Left lobe of liver (tissue), 2 donors: ENCODE results near the gene TMEM52B. TPM values are rescaled to one million over a fixed set of nuclear protein-coding genes. Genes with fewer than 3 reads are reported as not detected.
A peak's percentile ranks its signal among the peaks of the same experiment; 100 is the strongest.
"Not testable (repeated sequence)": the region's sequence is repeated elsewhere in the genome, so short reads cannot be mapped to it uniquely, and the experiment has no call there.

Experiments
- ATAC-seq: fragments of 200-7000 bp; cut with Tn5 transposase; one replicate; pipeline ENCODE4 v1.9.1; 2020; ENCODE audit warnings: mild to moderate bottlenecking, moderate library complexity
- DNase-seq: peaks from one replicate; pipeline ENCODE4 v3.0.0-alpha.2; 2020; ENCODE audit warnings: low spot score
- total RNA-seq: library from RNA; stranded (reverse); gene quantifications from one replicate; pipeline ENCODE4 v1.2.1, GENCODE V29; 2021
- donor health status: DM: no; HTN: no; CAD: no; lungs with moderate emphysema.
- donor health status: DM: no; HTN: yes; CAD: no.

TMEM52B gene
- total RNA-seq, 1 donor from 2014 or later: not detected

DNA sequence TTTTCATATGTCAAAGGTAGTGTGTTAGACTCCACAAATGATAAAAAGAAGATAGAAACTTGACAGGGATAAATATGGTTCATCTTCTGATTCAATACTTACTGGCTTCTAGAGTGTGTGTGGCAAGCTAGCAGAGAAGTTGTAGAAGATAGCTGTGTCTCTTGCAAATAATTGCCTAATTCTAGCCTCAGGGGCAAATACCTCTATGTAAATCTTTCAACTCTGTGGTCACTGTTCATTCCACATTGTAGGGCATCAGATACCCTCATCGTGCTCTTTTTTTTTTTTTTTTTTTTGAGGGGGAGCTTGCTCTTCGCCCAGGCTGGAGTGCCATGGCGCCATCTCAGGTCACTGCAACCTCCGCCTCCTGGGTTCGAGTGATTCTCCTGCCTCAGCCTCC, 8.6 kb upstream of the TMEM52B start:
- ATAC-seq (no peak), DNase-seq (no peak)

DNA sequence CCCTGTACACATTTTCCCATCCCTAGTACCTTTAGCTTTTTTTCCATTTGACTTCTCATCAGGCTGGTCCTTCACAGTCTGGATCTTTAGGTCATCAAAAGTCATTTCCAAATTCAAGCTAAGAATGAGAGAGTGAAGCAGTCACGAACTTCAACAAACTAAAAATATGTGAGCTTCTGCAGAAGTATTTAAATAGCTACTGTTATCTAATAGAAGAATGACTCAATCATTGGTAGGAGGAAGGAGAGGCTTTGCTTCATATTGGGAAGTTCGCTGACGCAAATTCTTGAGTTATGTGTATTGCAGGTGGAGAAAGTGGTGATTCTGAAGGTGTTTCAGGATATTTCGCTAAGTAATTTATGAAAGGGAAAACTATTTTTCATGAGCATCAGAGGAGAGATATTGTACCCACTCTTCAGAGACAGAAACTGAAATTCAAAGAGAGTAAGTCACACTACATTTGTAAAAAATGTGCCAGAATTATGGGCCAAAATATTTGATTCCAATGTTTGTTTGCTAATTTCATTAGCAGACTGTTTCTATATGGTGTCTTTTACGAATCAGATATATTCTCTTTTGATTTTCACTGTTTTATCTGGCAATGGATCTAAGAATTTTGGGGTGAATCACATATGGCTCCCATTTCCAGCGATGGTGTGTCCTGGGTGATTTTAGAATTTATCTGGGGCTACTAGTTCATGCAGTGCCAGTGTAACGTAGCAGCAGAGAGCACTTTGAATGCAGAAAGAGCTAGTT, 6.7 kb upstream of the TMEM52B start, which contains the start of gene OLR1:
Gene OLR1 (minus strand): TSS at position 160 of the 756 bp plus-strand sequence. CDS start 55 bp downstream, at position 105.
- DNase-seq: no peak
- ATAC-seq: no peak

DNA sequence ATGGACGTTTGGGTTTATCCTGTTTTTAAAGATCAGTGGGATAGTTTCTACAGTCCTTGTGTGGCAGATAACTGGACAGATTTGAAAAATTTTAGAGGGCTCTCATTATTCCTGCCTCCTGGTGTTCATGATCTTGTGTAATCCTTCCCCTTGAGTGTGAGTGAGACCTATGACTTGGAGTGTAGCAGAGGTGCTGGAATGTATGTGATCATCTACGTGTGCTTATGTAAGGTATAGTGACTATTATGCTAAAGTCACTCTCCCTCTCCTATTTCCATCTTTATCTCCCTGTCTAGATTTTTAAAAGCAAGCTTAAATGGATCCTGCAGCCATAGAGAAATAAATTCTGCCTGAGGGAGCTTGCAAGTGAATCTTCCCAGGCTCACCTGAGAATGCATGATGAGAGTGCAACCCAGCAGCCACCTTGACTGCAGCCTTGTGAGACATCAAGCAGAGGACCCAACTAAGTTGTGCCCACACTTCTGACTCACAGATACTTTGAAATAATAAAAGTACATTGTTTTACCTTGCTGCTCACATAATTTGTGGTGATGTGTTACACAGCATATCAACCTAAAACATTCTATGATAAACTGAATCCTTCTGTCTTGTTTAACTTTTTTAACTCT, 3.7 kb upstream of the TMEM52B start:
- DNase-seq (no peak), ATAC-seq (no peak)

DNA sequence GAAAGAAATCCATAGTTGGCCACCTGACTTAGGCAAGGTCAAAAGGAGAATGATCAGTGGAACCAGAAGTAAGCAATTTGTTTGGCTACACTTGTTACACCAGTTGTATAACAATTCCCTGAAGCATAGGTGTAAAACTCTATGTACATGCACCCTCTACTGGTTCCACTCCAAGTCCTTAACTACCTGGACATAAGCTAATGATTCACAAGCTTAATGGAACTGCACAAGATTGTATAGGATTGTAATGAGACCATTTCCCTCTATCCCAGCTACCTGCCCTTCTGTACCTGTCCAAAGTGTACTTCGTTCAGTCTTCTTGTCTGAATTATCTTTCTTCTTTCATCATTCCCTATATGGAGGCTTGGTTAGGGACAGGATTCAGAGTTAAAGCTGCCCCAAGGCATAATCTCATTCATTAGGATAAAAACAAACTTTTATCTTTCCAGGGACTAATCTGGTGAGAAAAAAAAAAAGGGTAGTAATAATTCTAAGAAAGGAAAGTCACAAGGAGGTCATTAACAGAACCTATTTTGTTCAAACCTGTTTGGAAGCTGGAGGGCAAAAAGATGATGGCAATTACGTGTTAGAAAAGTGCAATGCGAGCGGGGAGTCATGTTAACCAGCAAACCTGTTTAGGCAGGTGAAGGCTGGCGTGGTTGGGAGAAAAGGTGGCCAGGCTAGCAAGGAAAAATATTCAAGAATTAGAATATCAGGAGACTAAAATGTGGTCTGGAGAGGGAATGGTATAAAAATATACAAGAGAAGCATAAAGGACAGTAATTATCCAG, 2.8 kb upstream of the TMEM52B start:
- DNase-seq: no peak
- no peak for ATAC-seq

DNA sequence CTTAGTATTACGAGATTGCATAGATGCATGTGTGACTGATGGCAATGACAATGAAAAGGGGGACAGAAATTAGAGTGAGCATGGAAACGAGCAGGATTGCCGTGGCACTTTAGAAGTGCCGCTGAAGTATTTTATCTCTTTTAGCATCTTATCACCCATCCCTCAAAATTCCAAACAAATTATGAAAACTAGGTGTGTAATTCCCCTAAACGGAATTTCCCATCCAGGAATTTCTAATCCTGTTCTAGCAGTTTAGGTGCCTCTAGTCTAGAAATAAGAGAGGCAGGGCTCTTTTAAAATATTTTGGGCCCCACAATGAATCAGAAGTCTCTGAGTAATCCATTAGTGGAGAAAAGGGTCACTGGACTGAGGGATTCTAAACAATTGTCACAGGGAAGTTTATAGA, 947 bp downstream of the TMEM52B start:
- DNase-seq (no peak), ATAC-seq (no peak)

DNA sequence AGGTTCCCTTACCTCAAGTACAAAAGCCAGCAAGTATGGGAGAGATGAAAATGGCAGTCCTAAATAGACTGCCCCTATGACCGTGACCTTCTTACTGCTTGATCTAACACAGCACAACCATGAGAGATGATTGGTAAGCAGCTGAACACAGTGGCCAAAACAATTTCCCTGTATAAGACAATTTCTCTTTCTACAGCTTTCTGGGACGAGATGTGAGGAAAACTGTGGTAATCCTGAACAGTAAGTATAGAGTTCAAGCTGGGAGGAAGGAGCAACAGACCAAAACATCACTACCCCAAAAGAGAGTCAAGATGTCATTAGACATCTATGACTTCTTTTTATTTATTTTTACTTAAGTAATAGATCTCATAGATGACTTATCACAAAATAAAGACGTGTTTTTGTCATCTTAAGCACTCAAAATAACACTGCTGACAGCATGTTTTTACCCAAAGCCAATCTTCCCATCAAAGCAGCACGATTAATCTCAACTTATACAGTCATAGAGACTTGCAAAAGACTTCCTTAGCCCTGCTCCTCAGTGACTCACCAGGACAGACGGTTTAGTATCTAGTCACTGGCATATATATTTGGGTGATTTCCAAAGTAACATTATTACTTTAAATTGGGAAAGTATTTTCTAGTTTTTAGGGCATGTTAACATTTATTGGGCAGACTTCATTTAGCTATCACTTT, 3.7 kb downstream of the TMEM52B start:
- ATAC-seq: no peak
- no peak for DNase-seq

DNA sequence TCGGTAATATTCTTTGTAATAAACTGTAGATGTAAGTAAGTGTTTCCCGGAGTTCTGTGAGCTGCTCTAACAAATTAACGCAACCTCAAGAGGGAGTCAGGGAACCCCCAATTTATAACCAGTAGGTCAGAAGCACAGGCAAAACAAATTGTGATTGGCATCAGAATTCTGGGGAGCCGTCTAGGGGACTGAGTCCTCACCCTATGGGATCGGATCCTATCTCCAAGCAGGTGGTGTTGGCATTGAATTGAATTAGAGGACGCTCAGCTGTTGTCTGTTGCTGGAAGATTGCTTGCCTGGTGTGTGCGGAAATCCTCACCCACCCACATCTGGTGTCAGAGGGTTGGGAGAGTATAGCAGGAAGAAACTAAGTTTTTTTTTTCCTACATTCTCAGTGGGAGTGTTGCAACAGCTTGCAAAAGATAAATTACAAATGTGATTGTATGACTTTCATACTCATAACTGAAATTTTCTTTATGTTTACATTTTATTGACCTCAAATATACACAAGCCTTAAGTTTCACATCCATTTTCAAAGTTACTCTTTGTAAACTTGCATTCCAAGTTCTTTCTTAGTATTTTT, 5.5 kb downstream of the TMEM52B start:
- no peak for ATAC-seq
- no peak for DNase-seq

DNA sequence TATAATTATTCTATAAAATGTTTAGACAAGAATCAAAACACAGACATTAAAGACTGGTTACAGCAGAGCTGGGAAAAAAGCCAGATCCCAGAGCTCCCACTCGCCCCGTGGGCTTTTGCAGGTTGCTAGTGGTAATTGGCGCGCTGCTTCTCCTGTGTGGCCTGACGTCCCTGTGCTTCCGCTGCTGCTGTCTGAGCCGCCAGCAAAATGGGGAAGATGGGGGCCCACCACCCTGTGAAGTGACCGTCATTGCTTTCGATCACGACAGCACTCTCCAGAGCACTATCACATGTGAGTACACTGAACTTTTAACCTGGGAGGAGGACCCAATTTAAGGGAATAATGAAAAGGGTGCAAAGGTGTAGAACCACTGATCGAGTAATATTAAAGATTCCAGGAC, 7.5 kb downstream of the TMEM52B start:
- DNase-seq (no peak), ATAC-seq (peak; percentile 41)

DNA sequence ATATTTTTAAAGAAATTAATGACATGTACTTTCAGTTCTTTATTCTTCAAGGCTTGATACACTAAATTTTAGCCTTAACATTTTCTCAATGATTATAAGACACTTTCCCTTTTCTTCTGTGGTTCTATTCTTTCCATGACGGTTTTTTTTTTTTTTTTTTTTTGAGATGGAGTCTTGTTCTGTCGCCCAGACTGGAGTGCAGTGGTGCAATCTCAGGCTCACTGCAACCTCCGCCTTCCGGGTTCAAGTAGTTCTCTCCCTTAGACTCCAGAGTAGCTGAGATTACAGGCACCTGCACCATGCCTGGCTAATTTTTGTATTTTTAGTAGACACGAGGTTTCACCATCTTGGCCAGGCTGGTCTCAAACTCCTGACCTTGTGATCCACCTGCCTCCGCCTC, 8.1 kb downstream of the TMEM52B start:
- not testable (repeated sequence) for DNase-seq, ATAC-seq

DNA sequence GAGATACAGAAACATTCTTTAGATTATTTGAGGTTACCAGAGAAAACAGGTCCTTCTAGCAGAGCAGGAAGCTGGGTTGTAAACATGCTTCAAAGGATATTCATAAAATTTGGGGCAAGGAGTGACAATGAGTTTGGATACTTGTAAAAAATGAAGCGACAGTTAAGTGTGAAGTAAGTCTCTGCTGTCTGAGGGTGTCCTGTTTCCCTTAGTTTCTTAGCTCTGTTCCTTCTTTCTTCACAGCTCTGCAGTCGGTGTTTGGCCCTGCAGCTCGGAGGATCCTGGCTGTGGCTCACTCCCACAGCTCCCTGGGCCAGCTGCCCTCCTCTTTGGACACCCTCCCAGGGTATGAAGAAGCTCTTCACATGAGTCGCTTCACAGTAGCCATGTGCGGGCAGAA, 10.8 kb downstream of the TMEM52B start:
- ATAC-seq: no peak

DNA sequence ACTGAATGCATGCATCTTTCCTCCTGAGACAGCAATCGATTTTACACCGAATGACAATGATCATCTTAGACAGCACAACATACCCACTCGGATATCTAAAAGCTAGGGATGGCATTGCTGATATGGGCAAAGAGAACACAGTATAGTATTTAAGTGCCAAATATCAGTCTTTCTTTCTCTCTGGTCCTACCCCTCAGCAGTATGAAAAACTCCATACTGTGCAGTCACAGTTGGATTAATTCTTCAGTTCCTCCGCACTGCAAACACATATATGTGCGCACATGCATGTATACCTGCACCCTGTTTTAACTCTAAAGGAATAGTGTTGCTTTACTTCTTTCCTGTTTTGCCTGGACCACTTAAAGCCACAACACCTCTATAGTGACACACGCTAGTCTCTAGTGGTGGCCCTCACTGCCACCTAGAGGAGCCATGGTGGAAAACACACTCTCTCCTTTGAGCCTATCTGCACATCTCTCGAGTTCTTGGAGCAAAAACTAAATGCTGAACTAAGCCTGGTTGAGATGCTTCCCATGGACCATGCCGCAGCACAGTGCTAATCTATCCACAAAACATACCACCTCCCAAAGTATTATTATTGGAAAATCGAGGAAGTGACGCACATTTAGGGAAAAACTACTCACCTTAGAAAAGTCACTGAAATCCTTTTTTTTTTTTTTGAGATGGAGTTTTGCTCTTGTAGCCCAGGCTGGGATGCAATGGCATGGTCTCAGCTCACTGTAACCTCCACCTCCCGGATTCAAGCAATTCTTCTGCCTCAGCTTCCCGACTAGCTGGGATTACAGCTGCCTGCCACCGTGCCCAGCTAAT, 11.9 kb downstream of the TMEM52B start:
- DNase-seq: peak; percentile 53
- ATAC-seq: peak; percentile 100

More for the DNA sequence above, 10.8 kb downstream of the TMEM52B start:
- no peak for DNase-seq

DNA sequence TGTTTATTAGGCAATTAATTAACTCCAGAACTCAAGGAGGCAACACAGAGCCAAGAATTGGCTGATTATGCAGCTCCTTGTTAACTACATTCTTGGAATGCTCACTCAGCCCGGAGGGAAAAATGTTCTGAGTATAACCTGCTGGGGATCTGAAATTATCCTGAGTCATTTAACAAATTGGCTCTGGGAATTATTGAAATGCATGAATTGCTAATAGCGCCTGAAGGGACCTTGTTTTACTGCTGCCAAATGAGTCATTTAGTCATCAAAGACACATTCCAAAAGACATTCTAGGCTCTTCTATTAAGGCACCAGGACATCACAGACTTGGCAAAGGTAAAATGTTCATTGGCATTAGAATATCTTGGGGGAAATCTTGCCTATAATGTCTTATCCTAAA, 13.0 kb downstream of the TMEM52B start:
- ATAC-seq (no peak), DNase-seq (no peak)

DNA sequence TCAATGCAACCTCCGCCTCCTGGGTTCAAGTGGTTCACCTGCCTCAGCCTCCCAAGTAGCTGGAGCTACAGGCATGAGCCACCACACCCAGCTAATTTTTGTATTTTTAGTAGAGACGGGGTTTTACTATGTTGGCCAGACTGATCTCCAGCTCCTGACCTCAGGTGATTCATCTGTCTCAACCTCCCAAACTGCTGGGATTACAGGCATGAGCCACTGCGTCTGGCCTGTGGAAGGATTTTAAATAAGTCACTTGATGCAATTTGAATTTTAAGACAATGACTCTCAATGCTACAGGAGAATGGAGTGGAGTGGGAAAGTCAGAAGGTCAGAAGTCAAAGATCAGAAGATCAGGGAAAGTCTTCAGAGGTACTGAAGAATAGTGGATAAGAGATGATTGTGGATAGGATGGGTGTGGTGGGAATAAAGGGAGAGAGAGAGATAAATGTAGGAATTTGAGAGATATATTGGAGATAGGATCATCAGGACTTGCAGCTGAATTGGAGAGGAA, 15.4 kb downstream of the TMEM52B start:
- ATAC-seq: no peak
- no peak for DNase-seq

DNA sequence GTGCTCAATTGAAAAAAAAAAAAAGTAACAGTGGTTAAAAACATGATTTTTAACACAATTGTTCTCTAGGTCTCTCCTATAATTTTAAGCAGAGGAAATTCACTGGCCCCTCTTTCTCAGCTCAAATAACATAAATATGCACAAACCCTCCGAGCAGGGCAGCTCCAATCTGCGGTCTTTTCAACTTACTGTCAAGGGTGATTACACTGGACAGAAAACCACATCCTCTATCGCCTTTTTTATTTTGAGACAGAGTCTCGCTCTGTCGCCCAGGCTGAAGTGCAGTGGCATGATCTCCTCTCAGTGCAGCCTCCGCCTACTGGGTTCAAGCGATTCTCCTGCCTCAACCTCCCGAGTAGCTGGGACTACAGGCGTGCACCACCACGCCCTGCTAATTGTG, 17.4 kb downstream of the TMEM52B start:
- no peak for ATAC-seq
- DNase-seq: no peak

DNA sequence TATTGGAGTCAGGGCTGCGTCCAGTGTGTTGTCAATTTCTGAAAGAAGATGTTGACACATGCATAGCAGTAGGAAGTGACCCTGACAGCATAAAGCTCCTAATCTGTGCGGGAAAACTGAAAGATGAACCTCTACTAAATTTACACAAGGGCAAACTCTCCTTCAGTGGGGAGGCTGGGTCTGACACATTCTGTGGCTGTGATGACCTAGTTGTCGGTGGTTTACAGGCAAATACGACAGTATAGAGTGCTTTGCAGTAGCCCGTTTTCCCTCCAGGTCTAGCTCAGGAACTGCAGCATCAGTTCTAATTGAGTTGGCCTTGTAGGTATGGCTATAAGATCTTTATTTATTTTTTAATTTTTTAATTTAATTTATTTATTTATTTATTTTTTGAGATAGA, 19.0 kb downstream of the TMEM52B start:
- no peak for DNase-seq
- ATAC-seq: no peak

DNA sequence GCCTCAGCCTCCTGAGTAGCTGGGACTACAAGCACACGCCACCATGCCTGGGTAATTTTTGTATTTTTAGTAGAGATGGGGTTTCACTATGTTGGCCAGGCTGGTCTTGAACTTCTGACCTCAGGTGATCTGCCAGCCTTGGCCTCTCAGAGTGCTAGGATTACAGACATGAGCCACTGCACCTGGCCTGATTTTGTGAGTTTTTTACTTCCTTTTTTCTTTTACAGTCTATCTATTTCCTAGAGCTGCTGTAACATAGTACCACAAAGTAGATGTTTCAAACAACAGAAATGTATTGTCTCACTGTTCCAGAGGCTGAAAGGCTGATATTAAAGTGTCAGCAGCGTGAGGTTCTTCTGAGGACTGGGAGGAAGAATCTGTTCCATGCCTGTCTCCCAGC, 25.7 kb downstream of the TMEM52B start:
- ATAC-seq, DNase-seq: not testable (repeated sequence)

DNA sequence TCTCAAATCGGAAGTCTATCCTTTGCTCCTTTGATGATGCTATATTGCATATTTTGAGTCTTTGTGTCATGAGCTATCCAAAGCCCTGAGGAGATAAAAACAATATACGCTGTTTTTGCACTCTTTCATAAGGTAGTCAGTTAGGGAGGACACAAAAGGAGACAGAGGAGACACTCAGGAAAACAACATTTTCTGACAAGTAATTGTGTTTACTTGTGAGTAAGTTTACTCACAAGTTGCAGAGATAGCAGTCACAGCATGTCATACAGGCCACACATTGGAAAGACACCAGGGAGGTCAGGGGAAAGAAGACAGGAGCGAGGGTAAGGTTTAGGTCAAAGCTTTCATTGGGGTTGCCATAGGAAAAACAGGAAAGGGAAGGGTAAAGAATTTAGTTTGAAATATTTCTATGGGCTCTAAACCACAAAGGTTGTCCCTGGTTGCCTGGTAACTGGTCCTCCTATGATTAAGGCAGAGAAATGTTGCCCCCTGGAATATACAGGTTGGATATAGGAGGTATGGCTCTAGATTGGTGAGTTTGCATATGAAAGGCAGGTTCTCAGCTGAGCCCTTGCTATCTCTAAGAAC, 26.5 kb downstream of the TMEM52B start:
- ATAC-seq: no peak

DNA sequence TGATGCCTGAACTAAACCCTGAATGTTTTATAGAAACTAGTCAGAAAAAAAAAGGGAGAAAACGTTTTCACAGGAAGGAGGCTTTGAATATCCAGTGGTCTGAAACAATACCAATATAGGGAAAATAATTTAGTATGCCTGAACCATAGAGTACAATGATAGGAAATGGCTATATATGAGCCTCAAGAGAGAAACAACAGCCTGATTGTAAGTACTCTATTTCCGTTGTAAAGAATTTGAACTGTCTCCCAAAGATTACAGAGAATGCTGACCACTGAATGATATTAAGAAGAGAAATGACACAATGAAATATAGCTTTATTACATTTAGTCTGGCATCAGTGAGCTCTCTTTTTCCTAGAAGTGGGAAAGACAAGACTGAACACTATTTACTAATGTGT, 28.3 kb downstream of the TMEM52B start:
- no peak for ATAC-seq
- DNase-seq: no peak

More for the DNA sequence above, 26.5 kb downstream of the TMEM52B start:
- no peak for DNase-seq

DNA sequence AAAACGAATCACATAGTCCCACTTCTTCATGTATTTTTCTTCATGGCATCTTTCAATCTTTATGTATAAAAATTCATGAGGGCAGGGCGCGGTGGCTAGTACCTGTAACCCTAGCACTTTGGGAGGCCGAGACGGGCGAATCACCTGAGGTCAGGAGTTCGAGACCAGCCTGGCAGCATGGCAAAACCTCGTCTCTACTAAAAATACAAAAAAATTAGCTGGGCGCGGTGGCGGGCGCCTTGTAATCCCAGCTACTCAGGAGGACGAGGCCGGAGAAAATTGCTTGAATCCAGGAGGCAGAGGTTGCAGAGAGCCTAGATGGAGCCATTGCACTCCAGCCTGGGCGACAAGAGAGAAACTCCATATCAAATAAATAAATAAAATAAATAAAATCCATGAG, 31.4 kb downstream of the TMEM52B start:
- ATAC-seq: no peak
- no peak for DNase-seq
